Mucosa of descending colon (tissue), 3 donors: ENCODE measurements around the gene CSTB. TPM values are rescaled to one million over a fixed set of nuclear protein-coding genes. Genes with fewer than 3 reads are reported as not detected.
A peak's percentile ranks its signal among the peaks of the same experiment; 100 is the strongest.

ENCODE experiments used
- ATAC-seq: fragments of 200-7000 bp; cut with Tn5 transposase; one replicate; pipeline ENCODE4 v1.9.1; 2020; ENCODE audit warnings: mild to moderate bottlenecking, moderate library complexity
- DNase-seq, 3 donors: peaks; one replicate each; pipeline ENCODE4 v3.0.0-alpha.2; 2020
- H3K36me3 ChIP-seq: fragments of 200-600 bp; one replicate; pipeline ENCODE4 v1.8.0; 2021; ENCODE audit warnings: low read depth, mild to moderate bottlenecking
- H3K4me1 ChIP-seq: fragments of 200-600 bp; one replicate; pipeline ENCODE4 v1.8.0; 2021; ENCODE audit warnings: low read depth, mild to moderate bottlenecking
- H3K4me3 ChIP-seq: fragments of 200-600 bp; one replicate; pipeline ENCODE4 v1.8.0; 2021; ENCODE audit warnings: mild to moderate bottlenecking
- H3K9me3 ChIP-seq: fragments of 200-600 bp; one replicate; pipeline ENCODE4 v1.8.0; 2021; ENCODE audit warnings: mild to moderate bottlenecking
- CTCF ChIP-seq: fragments of 200-600 bp; IDR thresholded peaks from one replicate; pipeline ENCODE4 v1.8.0; 2022; ENCODE audit warnings: antibody characterized with exemption, mild to moderate bottlenecking
- intact Hi-C, 2 donors: fragments of 100-400 bp; cut with DNase I in 1 of 2; cut with micrococcal nuclease in 1 of 2; formaldehyde crosslinking; loops; one replicate each; pipeline versions ENCODE4 v1.11.0 to v1.11.1; 2022; cut with DNase I, micrococcal nuclease
- total RNA-seq, 3 donors: library from RNA; stranded (reverse); fragmentation: NEBNext Ultra II Directional in 2 of 3; extraction: Animal tissue kit (Norgen Biotek cat#: 25700) in 2 of 3; gene quantifications; one replicate each; pipeline versions ENCODE4 v1.2.1 to v1.2.4, GENCODE V29; 2021 to 2023
- donor health status: DM: no; HTN: no; CAD: no; lungs with moderate emphysema.
- donor health status: DM: no; HTN: no; CAD: no.
- donor health status: DM: no; HTN: yes; CAD: no.

The CSTB gene
- total RNA-seq, 3 donors from 2014 or later, result 36.2 to 64.5 (median 56.8) TPM

GRCh38 chr21:43789276-43790009 is 13.3 kb upstream of the CSTB start, which contains the start of gene RRP1:
Gene RRP1, plus strand, starts transcription at chr21:43789577. Its CDS starts 53 bp downstream, at chr21:43789630.
- peak within 1 kb of the TSS; percentile 53 for H3K4me3 ChIP-seq
- H3K36me3 ChIP-seq, result no peaks in the 10 kb centered on the region
- DNase-seq, result peak; percentile 92 to 97 (median 94)
- H3K4me1 ChIP-seq, result peaks cover 13% of the 10 kb centered on the region
- ATAC-seq, result peak; percentile 98
- TF ChIP-seq CTCF, result peak; percentile 100
- no peaks in the 10 kb centered on the region for H3K9me3 ChIP-seq
- intact Hi-C loops, result no loop called here

DNA sequence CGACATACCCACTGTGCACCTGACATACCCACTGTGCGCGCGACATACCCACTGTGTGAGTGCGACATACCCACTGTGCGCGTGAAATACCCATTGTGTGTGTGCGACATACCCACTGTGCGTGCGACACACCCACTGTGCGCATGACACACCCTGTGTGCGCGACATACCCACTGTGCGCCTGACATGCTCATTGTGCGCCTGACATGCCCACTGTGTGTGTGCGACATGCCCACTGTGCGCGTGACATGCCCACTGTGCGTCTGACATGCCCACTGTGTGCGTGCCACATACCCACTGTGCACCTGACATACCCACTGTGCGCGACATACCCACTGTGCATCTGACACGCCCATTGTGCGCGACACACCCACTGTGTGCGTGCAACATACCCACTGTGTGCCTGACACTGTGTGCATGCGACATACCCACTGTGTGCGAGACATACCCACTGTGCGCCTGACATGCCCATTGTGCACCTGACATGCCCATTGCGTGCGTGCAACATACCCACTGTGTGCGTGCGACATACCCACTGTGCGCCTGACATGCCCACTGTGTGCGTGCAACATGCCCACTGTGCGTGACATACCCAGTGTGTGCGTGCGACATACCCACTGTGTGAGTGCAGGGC is 10.8 kb upstream of the CSTB start:
- Histone ChIP-seq H3K4me3 (no peak overlapping the region), H3K4me1 (peaks cover 13% of the 10 kb centered on the region), H3K9me3 (no peaks in the 10 kb centered on the region), H3K36me3 (no peaks in the 10 kb centered on the region)
- TF ChIP-seq CTCF, result no peak
- ATAC-seq (no peak), DNase-seq (no peak)
- intact Hi-C loops, result no loop called here

- DNase-seq (no peak), ATAC-seq (no peak)
- Histone ChIP-seq H3K36me3 (no peaks in the 10 kb centered on the region), H3K4me3 (no peak overlapping the region), H3K9me3 (no peaks in the 10 kb centered on the region), H3K4me1 (peaks cover 13% of the 10 kb centered on the region)
- TF ChIP-seq CTCF, result no peak
- intact Hi-C loops, result no loop called here
These were observed 10.2 kb upstream of the CSTB start for GRCh38 chr21:43786300-43786806.

GRCh38 chr21:43785134-43785533 is 9.0 kb upstream of the CSTB start:
- DNase-seq (no peak), ATAC-seq (no peak)
- intact Hi-C loops, result no loop called here
- H3K4me1 ChIP-seq, result peaks cover 5% of the 10 kb centered on the region
- H3K36me3 ChIP-seq, result no peaks in the 10 kb centered on the region
- TF ChIP-seq CTCF, result no peak
- no peak overlapping the region for H3K4me3 ChIP-seq
- H3K9me3 ChIP-seq, result no peaks in the 10 kb centered on the region

- H3K9me3 ChIP-seq, result no peaks in the 10 kb centered on the region
- no peak for DNase-seq
- no peak for TF ChIP-seq CTCF
- intact Hi-C loops, result no loop called here
- no peak overlapping the region for H3K4me3 ChIP-seq
- H3K4me1 ChIP-seq, result peaks cover 3% of the 10 kb centered on the region
- no peak for ATAC-seq
- H3K36me3 ChIP-seq, result no peaks in the 10 kb centered on the region
These were observed 7.1 kb upstream of the CSTB start for GRCh38 chr21:43783098-43783700.
